ENCODE data around the gene PRODH2. TPM values are rescaled to one million over a fixed set of nuclear protein-coding genes. Genes with fewer than 3 reads are reported as not detected.

PRODH2 gene
- total RNA-seq, 1 donor from 2014 or later, result not detected

DNA sequence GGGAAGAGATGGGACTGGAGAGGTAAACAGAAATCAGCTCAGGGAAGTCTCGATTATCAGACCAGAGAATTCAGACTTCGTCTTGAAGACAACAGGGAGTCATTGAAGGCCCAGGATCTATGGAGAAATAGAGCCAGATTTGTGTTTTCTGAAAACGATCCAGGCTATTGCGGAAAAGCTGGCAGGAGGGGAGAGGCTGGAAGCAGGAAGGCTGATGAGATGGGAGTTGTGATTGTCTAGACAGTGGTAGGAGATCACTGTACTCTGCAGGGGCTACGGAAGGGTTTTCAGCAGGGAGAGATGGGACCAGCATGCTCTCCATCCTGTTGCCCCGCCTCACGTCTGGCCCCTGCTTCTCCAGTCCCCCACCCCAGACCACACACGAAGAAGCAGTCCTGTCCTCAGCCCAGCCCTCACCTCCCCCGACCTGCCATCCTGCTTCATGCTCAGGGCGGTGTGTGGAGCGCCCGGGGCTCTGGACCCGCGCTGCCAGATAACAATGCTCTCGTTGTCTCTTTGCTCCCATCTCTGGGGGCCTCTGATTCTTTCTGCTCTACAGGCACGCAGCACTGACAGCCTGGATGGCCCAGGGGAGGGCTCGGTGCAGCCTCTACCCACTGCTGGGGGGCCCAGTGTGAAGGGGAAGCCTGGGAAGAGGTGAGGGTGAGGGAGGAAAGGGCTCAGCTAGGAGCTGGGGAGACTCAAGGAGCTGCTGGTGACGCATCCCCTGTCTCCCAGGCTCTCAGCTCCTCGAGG, 35.4 kb downstream of the PRODH2 start:
- Mint-ChIP-seq H3K27ac (ENCODE audit: unreplicated experiment) (peak overlapping the region; percentile 18), H3K4me3 (ENCODE audit: unreplicated experiment) (peak overlapping the region; percentile 56), H3K4me1 (ENCODE audit: unreplicated experiment) (peaks cover 13% of the 10 kb centered on the region), H3K36me3 (ENCODE audit: low read depth, unreplicated experiment) (peaks cover 5% of the 10 kb centered on the region), H3K9me3 (ENCODE audit: unreplicated experiment) (no peaks in the 10 kb centered on the region), H3K27me3 (ENCODE audit: unreplicated experiment) (peaks cover 20% of the 10 kb centered on the region)
- no peak for DNase-seq (ENCODE audit: low spot score)
- TF ChIP-seq, protein P1, sequence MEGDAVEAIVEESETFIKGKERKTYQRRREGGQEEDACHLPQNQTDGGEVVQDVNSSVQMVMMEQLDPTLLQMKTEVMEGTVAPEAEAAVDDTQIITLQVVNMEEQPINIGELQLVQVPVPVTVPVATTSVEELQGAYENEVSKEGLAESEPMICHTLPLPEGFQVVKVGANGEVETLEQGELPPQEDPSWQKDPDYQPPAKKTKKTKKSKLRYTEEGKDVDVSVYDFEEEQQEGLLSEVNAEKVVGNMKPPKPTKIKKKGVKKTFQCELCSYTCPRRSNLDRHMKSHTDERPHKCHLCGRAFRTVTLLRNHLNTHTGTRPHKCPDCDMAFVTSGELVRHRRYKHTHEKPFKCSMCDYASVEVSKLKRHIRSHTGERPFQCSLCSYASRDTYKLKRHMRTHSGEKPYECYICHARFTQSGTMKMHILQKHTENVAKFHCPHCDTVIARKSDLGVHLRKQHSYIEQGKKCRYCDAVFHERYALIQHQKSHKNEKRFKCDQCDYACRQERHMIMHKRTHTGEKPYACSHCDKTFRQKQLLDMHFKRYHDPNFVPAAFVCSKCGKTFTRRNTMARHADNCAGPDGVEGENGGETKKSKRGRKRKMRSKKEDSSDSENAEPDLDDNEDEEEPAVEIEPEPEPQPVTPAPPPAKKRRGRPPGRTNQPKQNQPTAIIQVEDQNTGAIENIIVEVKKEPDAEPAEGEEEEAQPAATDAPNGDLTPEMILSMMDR (IDR thresholded peaks at IDR 0.05; ENCODE audit: unreplicated experiment), result no peak

DNA sequence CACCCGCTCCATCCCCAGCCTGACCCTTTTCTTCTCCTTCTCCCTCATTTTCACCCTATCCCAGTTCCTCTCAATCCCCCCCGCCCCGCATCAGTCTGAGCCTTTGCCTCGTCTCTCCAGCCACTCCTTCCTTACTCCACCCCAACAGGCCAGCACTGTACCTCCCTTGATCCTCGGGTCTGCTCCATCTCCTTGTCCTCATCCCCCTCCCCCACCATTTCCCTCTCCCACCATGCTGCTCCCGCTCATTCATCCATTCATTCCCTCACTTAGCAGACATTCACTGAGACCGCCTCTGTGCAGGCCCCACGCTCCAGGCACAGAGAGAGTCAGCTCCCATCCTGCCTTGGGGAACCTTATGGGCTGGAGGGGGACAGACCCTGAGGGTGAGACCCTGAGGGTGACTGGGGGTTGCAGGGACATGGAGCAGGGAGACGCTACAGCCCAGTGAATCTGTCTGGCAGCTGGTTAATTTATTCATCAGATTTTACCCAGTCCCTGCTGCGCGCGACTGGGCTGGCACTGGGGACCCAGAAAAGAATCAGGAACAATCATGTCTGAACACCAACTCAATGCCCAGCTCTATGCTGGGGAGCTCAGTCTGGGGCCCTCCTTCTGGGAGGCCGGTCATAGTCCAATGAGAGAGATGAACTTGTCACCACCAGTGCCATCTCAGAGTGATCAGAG, 36.4 kb downstream of the PRODH2 start:
- Mint-ChIP-seq H3K9me3 (ENCODE audit: unreplicated experiment) (no peaks in the 10 kb centered on the region), H3K27ac (ENCODE audit: unreplicated experiment) (no peak overlapping the region), H3K36me3 (ENCODE audit: low read depth, unreplicated experiment) (peaks cover 5% of the 10 kb centered on the region), H3K27me3 (ENCODE audit: unreplicated experiment) (peaks cover 18% of the 10 kb centered on the region), H3K4me1 (ENCODE audit: unreplicated experiment) (peaks cover 13% of the 10 kb centered on the region), H3K4me3 (ENCODE audit: unreplicated experiment) (peak overlapping the region; percentile 81)
- no peak for DNase-seq (ENCODE audit: low spot score)
- TF ChIP-seq, protein P1 (IDR thresholded peaks at IDR 0.05; ENCODE audit: unreplicated experiment), result no peak

DNA sequence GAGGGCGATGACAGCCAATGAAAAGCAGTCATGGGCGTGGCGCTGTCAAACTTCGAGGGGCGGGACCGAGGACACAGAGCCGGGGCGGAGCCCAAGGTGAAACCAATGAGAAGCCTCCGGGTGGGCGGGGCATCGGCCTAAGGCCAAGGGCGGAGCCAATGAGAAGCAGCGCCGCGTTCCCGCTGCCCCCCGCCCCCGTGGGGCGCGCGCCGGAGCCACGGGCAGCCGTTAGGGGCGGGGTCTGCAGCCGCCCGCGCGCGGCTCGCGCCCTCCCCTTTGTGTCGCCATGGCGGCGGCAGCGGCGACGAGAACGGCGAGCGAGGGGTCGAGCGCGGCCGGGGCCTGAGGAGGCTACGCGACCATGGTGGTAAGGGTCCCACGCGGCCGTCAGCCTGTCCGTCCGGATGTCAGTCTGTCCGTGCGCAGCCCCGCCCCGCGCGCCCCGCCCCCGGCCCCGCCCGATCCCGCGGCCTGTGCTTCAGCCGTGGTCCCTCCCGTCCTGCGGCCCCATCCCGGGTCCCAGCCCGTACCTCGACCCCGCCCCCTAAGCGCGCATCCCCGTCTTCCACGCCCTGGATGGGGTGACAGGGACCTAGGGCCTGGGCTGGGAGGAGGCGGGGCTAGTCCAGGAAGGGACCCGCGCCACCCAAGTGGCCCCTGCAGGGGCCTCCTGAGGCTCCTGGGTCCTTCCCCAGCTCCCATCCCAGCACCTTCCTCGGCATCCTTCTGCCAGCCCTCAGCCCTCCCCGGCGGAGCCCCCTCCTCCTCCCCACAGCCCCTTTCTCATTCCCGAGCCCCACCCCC, 37.1 kb downstream of the PRODH2 start, which contains the start of gene ARHGAP33:
Gene ARHGAP33 (plus strand): TSS at position 267 of the 804 bp plus-strand sequence. CDS start 95 bp downstream, at position 362.
- H3K9me3 Mint-ChIP-seq (ENCODE audit: unreplicated experiment), result no peaks in the 10 kb centered on the region
- peak within 1 kb of the TSS; percentile 7 for H3K27ac Mint-ChIP-seq (ENCODE audit: unreplicated experiment)

DNA sequence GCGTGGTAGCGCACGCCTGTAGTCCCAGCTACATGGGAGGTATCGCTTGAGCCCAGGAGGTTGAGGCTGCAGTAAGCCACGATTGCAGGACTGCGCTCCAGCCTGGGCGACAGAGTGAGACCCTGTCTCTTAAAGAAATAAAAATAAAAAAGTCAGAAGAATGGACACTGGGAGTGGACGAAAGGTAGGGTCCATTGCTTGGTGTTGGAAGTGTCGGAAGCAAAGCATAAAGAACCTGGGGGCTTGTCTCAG, 37.7 kb downstream of the PRODH2 start:
- Mint-ChIP-seq H3K27ac (ENCODE audit: unreplicated experiment) (no peak overlapping the region), H3K27me3 (ENCODE audit: unreplicated experiment) (peaks cover 17% of the 10 kb centered on the region), H3K4me1 (ENCODE audit: unreplicated experiment) (peaks cover 13% of the 10 kb centered on the region), H3K9me3 (ENCODE audit: unreplicated experiment) (no peaks in the 10 kb centered on the region), H3K4me3 (ENCODE audit: unreplicated experiment) (peak overlapping the region; percentile 88), H3K36me3 (ENCODE audit: low read depth, unreplicated experiment) (peaks cover 5% of the 10 kb centered on the region)
- TF ChIP-seq, protein P1 (IDR thresholded peaks at IDR 0.05; ENCODE audit: unreplicated experiment), result no peak
- DNase-seq (ENCODE audit: low spot score), result no peak

More for the DNA sequence above, 37.1 kb downstream of the PRODH2 start, which contains the start of gene ARHGAP33:
- DNase-seq (ENCODE audit: low spot score), result peak; percentile 98
- Mint-ChIP-seq H3K4me3 (ENCODE audit: unreplicated experiment) (peak within 1 kb of the TSS; percentile 88), H3K27me3 (ENCODE audit: unreplicated experiment) (peaks cover 16% of the 10 kb centered on the region), H3K4me1 (ENCODE audit: unreplicated experiment) (peaks cover 13% of the 10 kb centered on the region), H3K36me3 (ENCODE audit: low read depth, unreplicated experiment) (peaks cover 5% of the 10 kb centered on the region)
- TF ChIP-seq, protein P1 (IDR thresholded peaks at IDR 0.05; ENCODE audit: unreplicated experiment), result no peak
